Uterus (tissue), 2 donors: ENCODE results near the gene PRKAA1.

Source experiments
- CTCF ChIP-seq, 4 experiments: fragments of 200-600 bp in 2 of 4; fragments of 450-650 bp in 2 of 4; sonication (generic) in 2 of 4; IDR thresholded peaks; one replicate each; pipeline ENCODE4 v1.5.1; 2016 to 2019; ENCODE audit warnings: antibody characterized with exemption in 4 of 4, mild to moderate bottlenecking in 2 of 4, moderate library complexity in 1 of 4
- POLR2A ChIP-seq, 2 donors: fragments of 450-650 bp; IDR thresholded peaks; one replicate each; pipeline ENCODE4 v1.6.1; 2016; ENCODE audit warnings: antibody characterized with exemption in 2 of 2, mild to moderate bottlenecking in 1 of 2, moderate library complexity in 1 of 2

- TF ChIP-seq CTCF (IDR thresholded peaks at IDR 0.05) (no peak), POLR2A (IDR thresholded peaks at IDR 0.05) (no peak)
Observed at GRCh38 chr5:40826489-40827187, 28.5 kb upstream of the PRKAA1 start.
